Stimulated activated naive B cell treated with anti-CD40 and anti-IgM and Interleukin-4, amounts not matched to agents 10 μg/mL and 1 μg/mL and 100 μg/mL, for 72 hours (primary cell): ENCODE data around the gene APBB1IP.
"Not testable (repeated sequence)": the region's sequence is repeated elsewhere in the genome, so short reads cannot be mapped to it uniquely, and the experiment has no call there.

Experiments
- ATAC-seq, 2 donors: fragments of 150-1000 bp; cut with Tn5 transposase; replicated peaks; 2 replicates each; pipeline ENCODE4 v1.10.0; 2021; ENCODE audit warnings: moderate library complexity in 1 of 2
- DNase-seq: peaks from one replicate; pipeline ENCODE4 v3.0.0; 2021
- H3K27ac Mint-ChIP-seq: one replicate; pipeline ENCODE4 v1.8.0; 2022; ENCODE audit warnings: mild to moderate bottlenecking, mixed read lengths
- H3K27me3 Mint-ChIP-seq, 2 donors: one replicate each; pipeline ENCODE4 v1.8.0; 2022; ENCODE audit warnings: mixed read lengths in 2 of 2
- H3K36me3 Mint-ChIP-seq, 2 donors: one replicate each; pipeline ENCODE4 v1.8.0; 2022; ENCODE audit warnings: mixed read lengths in 2 of 2, mild to moderate bottlenecking in 1 of 2
- H3K4me1 Mint-ChIP-seq, 2 donors: one replicate each; pipeline ENCODE4 v1.8.0; 2022; ENCODE audit warnings: mixed read lengths in 2 of 2, mild to moderate bottlenecking in 1 of 2
- H3K4me3 Mint-ChIP-seq, 2 donors: one replicate each; pipeline ENCODE4 v1.8.0; 2022; ENCODE audit warnings: mild to moderate bottlenecking in 2 of 2, mixed read lengths in 2 of 2, moderate library complexity in 1 of 2
- H3K9me3 Mint-ChIP-seq, 2 donors: one replicate each; pipeline ENCODE4 v1.8.0; 2022; ENCODE audit warnings: mixed read lengths in 2 of 2, mild to moderate bottlenecking in 1 of 2

The APBB1IP gene

DNA sequence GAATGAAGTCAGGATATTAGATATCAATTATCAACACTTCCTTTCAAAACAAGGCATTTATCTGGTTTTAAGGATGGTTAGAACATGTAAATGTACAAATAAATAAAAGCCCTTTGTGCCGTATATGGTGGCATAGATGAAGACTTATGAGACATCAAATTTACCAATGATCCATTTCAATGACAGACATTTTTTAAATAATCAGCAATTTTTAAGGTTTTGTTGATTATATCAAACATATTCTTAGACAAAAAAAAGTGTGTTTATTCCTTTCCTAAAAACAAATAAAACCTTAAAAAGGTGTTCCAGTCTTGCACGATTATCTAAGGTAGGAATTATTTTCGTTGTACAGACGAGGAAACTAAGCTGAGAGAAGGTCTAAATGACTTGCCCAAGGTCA lies 13.8 kb downstream of the APBB1IP start:
- Mint-ChIP-seq H3K36me3 (peaks cover 28 to 56% of the 10 kb centered on the region in 2 donors), H3K27me3 (no peaks in the 10 kb centered on the region), H3K4me3 (no peak overlapping the region), H3K4me1 (peaks cover 44 to 88% of the 10 kb centered on the region in 2 donors), H3K9me3 (peaks cover 0 to 4% of the 10 kb centered on the region in 2 donors), H3K27ac (no peak overlapping the region)
- DNase-seq (no peak), ATAC-seq (no peak)

GRCh38 chr10:26453850-26454249 lies 15.7 kb downstream of the APBB1IP start:
- Mint-ChIP-seq H3K9me3 (peaks cover 0 to 5% of the 10 kb centered on the region in 2 donors), H3K27me3 (no peaks in the 10 kb centered on the region), H3K4me1 (peaks cover 50 to 89% of the 10 kb centered on the region in 2 donors), H3K27ac (no peak overlapping the region), H3K36me3 (peaks cover 28 to 63% of the 10 kb centered on the region in 2 donors), H3K4me3 (no peak overlapping the region)
- DNase-seq (no peak), ATAC-seq (no peak)

GRCh38 chr10:26454891-26455290 lies 16.8 kb downstream of the APBB1IP start:
- Mint-ChIP-seq H3K4me3 (no peak overlapping the region), H3K4me1 (peaks cover 43 to 79% of the 10 kb centered on the region in 2 donors), H3K36me3 (peaks cover 20 to 55% of the 10 kb centered on the region in 2 donors), H3K27ac (peak overlapping the region; percentile 31), H3K27me3 (no peaks in the 10 kb centered on the region), H3K9me3 (peaks cover 0 to 5% of the 10 kb centered on the region in 2 donors)
- DNase-seq (no peak), ATAC-seq (no peak)

DNA sequence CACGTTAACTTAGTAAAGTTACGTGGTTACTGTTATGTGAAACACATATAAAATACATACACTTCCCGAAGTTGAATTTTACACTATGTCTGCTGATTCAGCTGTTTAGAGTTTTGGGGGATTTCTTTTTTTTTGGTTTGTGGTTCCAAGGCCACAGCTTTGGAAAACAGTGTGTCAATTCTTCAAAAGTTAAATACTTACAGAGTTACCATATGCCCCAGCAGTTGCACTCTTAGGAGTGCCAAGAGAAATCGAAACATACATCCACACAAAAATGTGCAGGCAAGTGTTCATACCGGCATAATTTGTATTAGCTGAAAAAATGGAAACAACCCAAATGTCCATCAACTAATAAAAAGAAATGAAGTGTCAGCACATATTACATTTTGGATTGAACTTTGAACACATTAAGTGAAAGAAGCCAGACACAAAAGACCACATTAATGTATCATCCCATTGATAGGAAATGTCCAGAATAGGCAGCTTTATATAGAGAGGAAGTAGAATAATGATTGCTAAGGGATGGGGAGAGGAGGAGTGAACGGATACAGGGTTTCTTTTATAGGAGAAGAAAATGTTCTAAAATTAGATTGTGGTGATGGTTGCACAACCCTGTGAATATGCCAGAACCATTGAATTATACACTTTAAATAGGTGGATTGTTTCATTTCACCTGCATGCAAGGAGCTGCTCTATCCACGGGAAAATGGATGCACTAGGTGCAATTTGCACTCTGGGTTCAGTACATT lies 17.6 kb downstream of the APBB1IP start:
- DNase-seq (no peak), ATAC-seq (no peak)
- H3K36me3 Mint-ChIP-seq: peaks cover 21 to 53% of the 10 kb centered on the region in 2 donors
- peaks cover 0 to 5% of the 10 kb centered on the region in 2 donors for H3K9me3 Mint-ChIP-seq
- peaks cover 48 to 77% of the 10 kb centered on the region in 2 donors for H3K4me1 Mint-ChIP-seq
- H3K4me3 Mint-ChIP-seq: peak overlapping the region; percentile 20 to 21
- peak overlapping the region; percentile 94 for H3K27ac Mint-ChIP-seq
- no peaks in the 10 kb centered on the region for H3K27me3 Mint-ChIP-seq

- peak overlapping the region; percentile 50 to 53 for H3K4me3 Mint-ChIP-seq
- DNase-seq (peak; percentile 29), ATAC-seq (peak; percentile 98 to 99)
- no peaks in the 10 kb centered on the region for H3K27me3 Mint-ChIP-seq
- peaks cover 0 to 5% of the 10 kb centered on the region in 2 donors for H3K9me3 Mint-ChIP-seq
- H3K4me1 Mint-ChIP-seq: peaks cover 49 to 69% of the 10 kb centered on the region in 2 donors
- peak overlapping the region; percentile 94 for H3K27ac Mint-ChIP-seq
- H3K36me3 Mint-ChIP-seq: peaks cover 22 to 49% of the 10 kb centered on the region in 2 donors
Measured at GRCh38 chr10:26457088-26457487, 18.9 kb downstream of the APBB1IP start.

DNA sequence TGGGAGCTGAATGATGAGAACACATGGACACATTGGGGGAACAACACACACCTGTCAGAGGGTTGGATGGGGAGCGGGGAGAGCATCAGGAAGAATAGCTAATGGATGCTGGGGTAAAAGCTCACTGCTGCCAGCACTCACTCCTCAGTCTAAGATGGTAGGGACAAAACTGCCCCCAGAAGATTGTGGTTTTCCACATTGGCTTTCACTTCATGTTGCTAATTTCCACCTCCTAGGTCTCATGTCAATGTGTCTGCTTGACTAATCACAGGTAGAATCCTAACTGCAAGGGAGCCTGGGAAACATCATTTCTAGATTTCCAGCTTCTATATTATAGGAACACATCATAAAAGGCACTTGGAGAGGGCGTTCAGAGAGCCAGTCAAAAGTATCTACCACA lies 22.6 kb downstream of the APBB1IP start:
- DNase-seq (no peak), ATAC-seq (no peak)
- Mint-ChIP-seq H3K27me3 (no peaks in the 10 kb centered on the region), H3K4me1 (peaks cover 49 to 58% of the 10 kb centered on the region in 2 donors), H3K4me3 (peak overlapping the region in 1 of 2 donors; percentile 19), H3K9me3 (peaks cover 0 to 4% of the 10 kb centered on the region in 2 donors), H3K27ac (no peak overlapping the region), H3K36me3 (peaks cover 22 to 46% of the 10 kb centered on the region in 2 donors)

DNA sequence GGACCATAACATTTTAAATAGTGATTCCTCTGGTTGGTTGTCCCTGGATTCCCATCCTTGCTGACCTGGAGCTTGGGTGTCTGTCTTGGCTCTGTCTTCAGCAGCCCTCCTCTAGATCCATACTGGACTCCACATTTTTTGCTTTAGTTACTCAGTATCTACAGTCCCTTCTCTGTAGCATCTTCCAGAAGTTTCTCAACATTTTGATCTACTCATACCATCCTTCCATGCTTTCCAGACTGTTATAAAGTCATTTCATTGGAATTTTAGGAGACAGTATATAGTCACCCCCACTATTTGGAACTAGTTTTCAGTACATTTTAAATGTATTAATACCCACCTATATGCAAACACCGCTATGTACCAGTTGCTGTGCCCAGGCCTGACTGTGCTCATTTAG lies 25.8 kb downstream of the APBB1IP start:
- DNase-seq (no peak), ATAC-seq (no peak)
- H3K27me3 Mint-ChIP-seq: no peaks in the 10 kb centered on the region
- no peak overlapping the region for H3K4me3 Mint-ChIP-seq
- peaks cover 40 to 57% of the 10 kb centered on the region in 2 donors for H3K4me1 Mint-ChIP-seq
- peaks cover 37 to 54% of the 10 kb centered on the region in 2 donors for H3K36me3 Mint-ChIP-seq
- peak overlapping the region; percentile 77 for H3K27ac Mint-ChIP-seq
- H3K9me3 Mint-ChIP-seq: peaks cover 0 to 4% of the 10 kb centered on the region in 2 donors

- Mint-ChIP-seq H3K9me3 (peaks cover 0 to 6% of the 10 kb centered on the region in 2 donors), H3K4me1 (peaks cover 43 to 65% of the 10 kb centered on the region in 2 donors), H3K27ac (peak overlapping the region; percentile 77), H3K36me3 (peaks cover 43 to 58% of the 10 kb centered on the region in 2 donors), H3K4me3 (no peak overlapping the region), H3K27me3 (no peaks in the 10 kb centered on the region)
- DNase-seq (no peak), ATAC-seq (peak; percentile 47 to 51)
Measured at GRCh38 chr10:26464632-26465280, 26.6 kb downstream of the APBB1IP start.

- not testable (repeated sequence) for H3K27me3 Mint-ChIP-seq, H3K9me3 Mint-ChIP-seq, H3K27ac Mint-ChIP-seq, DNase-seq, H3K4me3 Mint-ChIP-seq, ATAC-seq
- Mint-ChIP-seq H3K36me3 (peaks cover 40 to 54% of the 10 kb centered on the region in 2 donors), H3K4me1 (peaks cover 45 to 70% of the 10 kb centered on the region in 2 donors)
Measured at GRCh38 chr10:26466531-26466930, 28.4 kb downstream of the APBB1IP start.

- Mint-ChIP-seq H3K27ac (no peak overlapping the region), H3K4me3 (no peak overlapping the region), H3K4me1 (peaks cover 52 to 80% of the 10 kb centered on the region in 2 donors), H3K36me3 (peaks cover 39 to 57% of the 10 kb centered on the region in 2 donors), H3K27me3 (no peaks in the 10 kb centered on the region), H3K9me3 (peaks cover 0 to 7% of the 10 kb centered on the region in 2 donors)
- DNase-seq: no peak
- no peak for ATAC-seq
Measured at GRCh38 chr10:26467639-26468038, 29.5 kb downstream of the APBB1IP start.

GRCh38 chr10:26468291-26468690 lies 30.1 kb downstream of the APBB1IP start:
- peak overlapping the region; percentile 5 for H3K27ac Mint-ChIP-seq
- H3K4me3 Mint-ChIP-seq: no peak overlapping the region
- ATAC-seq: no peak
- no peak for DNase-seq
- no peaks in the 10 kb centered on the region for H3K27me3 Mint-ChIP-seq
- peaks cover 0 to 4% of the 10 kb centered on the region in 2 donors for H3K9me3 Mint-ChIP-seq
- peaks cover 38 to 53% of the 10 kb centered on the region in 2 donors for H3K36me3 Mint-ChIP-seq
- peaks cover 50 to 82% of the 10 kb centered on the region in 2 donors for H3K4me1 Mint-ChIP-seq

DNA sequence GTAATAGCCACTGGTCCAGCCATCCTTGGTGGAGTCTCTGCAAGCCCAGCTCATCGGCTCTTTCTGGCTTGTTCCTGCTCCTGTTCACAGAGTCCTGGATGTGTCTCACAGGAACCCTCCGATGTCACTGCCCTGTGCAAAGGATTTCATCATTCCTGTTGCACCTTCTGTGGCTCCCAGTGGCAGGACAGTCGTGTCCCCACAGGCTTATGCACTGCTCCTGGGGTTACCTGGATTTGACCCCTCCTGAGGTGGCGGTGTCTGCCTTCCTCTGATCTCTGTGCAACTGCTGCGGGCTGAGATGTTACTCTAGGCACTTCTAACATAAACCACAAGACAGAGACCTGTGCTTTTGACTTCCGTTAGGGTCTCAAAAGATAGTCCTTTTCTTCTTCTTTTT lies 30.6 kb downstream of the APBB1IP start:
- peaks cover 38 to 49% of the 10 kb centered on the region in 2 donors for H3K36me3 Mint-ChIP-seq

GRCh38 chr10:26472492-26472778 lies 34.3 kb downstream of the APBB1IP start:
- H3K4me3 Mint-ChIP-seq: no peak overlapping the region
- H3K9me3 Mint-ChIP-seq: peaks cover 0 to 4% of the 10 kb centered on the region in 2 donors
- H3K4me1 Mint-ChIP-seq: peaks cover 45 to 84% of the 10 kb centered on the region in 2 donors
- ATAC-seq (no peak), DNase-seq (no peak)
- H3K27ac Mint-ChIP-seq: peak overlapping the region; percentile 83
- H3K27me3 Mint-ChIP-seq: no peaks in the 10 kb centered on the region
- H3K36me3 Mint-ChIP-seq: peaks cover 31 to 40% of the 10 kb centered on the region in 2 donors

More for the DNA sequence above, 30.6 kb downstream of the APBB1IP start:
- DNase-seq (no peak), ATAC-seq (peak; percentile 33 to 54)
- H3K27ac Mint-ChIP-seq: peak overlapping the region; percentile 14
- H3K4me1 Mint-ChIP-seq: peaks cover 47 to 82% of the 10 kb centered on the region in 2 donors
- H3K4me3 Mint-ChIP-seq: peak overlapping the region; percentile 44 to 46
- no peaks in the 10 kb centered on the region for H3K27me3 Mint-ChIP-seq
- peaks cover 0 to 4% of the 10 kb centered on the region in 2 donors for H3K9me3 Mint-ChIP-seq

DNA sequence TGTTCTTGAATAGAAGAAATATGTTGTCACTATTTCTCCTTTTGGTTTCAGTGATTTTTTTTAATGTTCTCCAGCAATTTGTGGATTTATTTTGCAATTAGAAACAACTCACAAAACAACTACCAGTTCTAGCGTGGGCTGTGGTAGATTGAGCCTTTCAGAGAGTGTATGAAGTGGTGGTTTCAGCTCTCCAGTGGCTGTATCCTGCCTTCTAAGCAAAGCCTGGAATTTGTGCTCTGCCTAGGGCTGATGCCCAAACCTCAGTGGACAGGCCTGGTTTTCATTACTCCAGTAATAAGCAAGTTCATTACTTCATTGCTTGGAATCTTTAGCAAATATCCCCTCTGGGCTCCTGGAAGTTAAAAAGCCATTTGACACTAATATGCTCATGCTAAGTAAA lies 35.9 kb downstream of the APBB1IP start:
- DNase-seq (no peak), ATAC-seq (no peak)
- Mint-ChIP-seq H3K4me1 (peaks cover 44 to 82% of the 10 kb centered on the region in 2 donors), H3K27me3 (no peaks in the 10 kb centered on the region), H3K27ac (no peak overlapping the region), H3K36me3 (peaks cover 35 to 46% of the 10 kb centered on the region in 2 donors), H3K4me3 (no peak overlapping the region), H3K9me3 (peaks cover 3 to 4% of the 10 kb centered on the region in 2 donors)
